HG03558 (cell line): Measurements from ENCODE around the gene CLIC5.

Experiments
- ATAC-seq: cut with Tn5 transposase; IDR thresholded peaks from one replicate; pipeline ENCODE4 v1.9.1; 2021; ENCODE audit warnings: moderate number of reproducible peaks; ENCODE audit not compliant: unreplicated experiment; ENCODE audit errors: extremely low read depth

CLIC5 gene

GRCh38 chr6:46039646-46040045 lies 24.0 kb upstream of the CLIC5 start:
- ATAC-seq, result no peak

GRCh38 chr6:46036911-46037310 lies 21.3 kb upstream of the CLIC5 start:
- ATAC-seq, result no peak

- ATAC-seq, result no peak
These were observed 19.6 kb upstream of the CLIC5 start for GRCh38 chr6:46035242-46035641.

- no peak for ATAC-seq
These were observed 16.7 kb upstream of the CLIC5 start for GRCh38 chr6:46032110-46032998.

- no peak for ATAC-seq
These were observed 13.9 kb upstream of the CLIC5 start for GRCh38 chr6:46029602-46030001.

- no peak for ATAC-seq
These were observed 10.6 kb upstream of the CLIC5 start for GRCh38 chr6:46026307-46026706.

- no peak for ATAC-seq
These were observed 9.9 kb upstream of the CLIC5 start for GRCh38 chr6:46025573-46025972.

GRCh38 chr6:46024124-46024769 lies 8.6 kb upstream of the CLIC5 start:
- ATAC-seq, result no peak

GRCh38 chr6:46023216-46023915 lies 7.7 kb upstream of the CLIC5 start:
- no peak for ATAC-seq

- no peak for ATAC-seq
These were observed 6.7 kb upstream of the CLIC5 start for GRCh38 chr6:46022106-46022948.

- ATAC-seq, result no peak
These were observed 2.1 kb upstream of the CLIC5 start for GRCh38 chr6:46017726-46018125.

GRCh38 chr6:46016063-46016608 lies 476 bp upstream of the CLIC5 start:
- ATAC-seq, result no peak

- ATAC-seq, result no peak
These were observed 1.0 kb downstream of the CLIC5 start for GRCh38 chr6:46014511-46015118.

- ATAC-seq, result no peak
These were observed 1.6 kb downstream of the CLIC5 start for GRCh38 chr6:46014046-46014445.

GRCh38 chr6:46013639-46014038 lies 2.0 kb downstream of the CLIC5 start:
- ATAC-seq, result no peak

- ATAC-seq, result no peak
These were observed 2.8 kb downstream of the CLIC5 start for GRCh38 chr6:46012834-46013233.

- ATAC-seq, result peak; percentile 98
These were observed 4.2 kb downstream of the CLIC5 start for GRCh38 chr6:46011188-46012085.

- ATAC-seq, result no peak
These were observed 4.9 kb downstream of the CLIC5 start for GRCh38 chr6:46010771-46011170.

GRCh38 chr6:46010270-46010669 lies 5.4 kb downstream of the CLIC5 start:
- no peak for ATAC-seq
